CD4-positive, alpha-beta T cell treated with Interleukin-17A for 1 hour (primary cell): ENCODE measurements around the gene IFITM1.
"Not testable (repeated sequence)": the region's sequence is repeated elsewhere in the genome, so short reads cannot be mapped to it uniquely, and the experiment has no call there.

ENCODE experiments used
- DNase-seq: peaks from one replicate; pipeline ENCODE4 v3.0.0-alpha.2; 2020

IFITM1 gene

DNA sequence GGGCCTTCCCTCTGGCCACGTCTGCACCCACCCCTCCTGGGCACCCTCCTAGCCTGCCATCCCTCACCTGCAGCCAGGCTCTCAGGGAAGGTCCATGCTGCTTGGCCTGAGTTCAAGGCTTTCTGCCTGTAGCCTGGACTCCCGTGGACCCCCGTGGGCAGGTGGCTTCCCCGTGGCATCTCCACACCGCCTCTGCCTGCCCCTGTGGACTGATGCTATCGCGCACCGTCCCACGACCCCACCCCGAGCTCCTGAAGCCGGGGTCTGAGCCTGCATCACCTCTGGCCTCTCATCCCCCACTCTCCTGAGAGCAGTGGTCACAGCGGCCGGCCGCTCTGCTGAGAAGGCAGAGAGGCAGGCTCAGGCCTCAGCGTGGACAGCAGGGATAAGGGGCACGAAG, 19.1 kb upstream of the IFITM1 start:
- DNase-seq = no peak

DNA sequence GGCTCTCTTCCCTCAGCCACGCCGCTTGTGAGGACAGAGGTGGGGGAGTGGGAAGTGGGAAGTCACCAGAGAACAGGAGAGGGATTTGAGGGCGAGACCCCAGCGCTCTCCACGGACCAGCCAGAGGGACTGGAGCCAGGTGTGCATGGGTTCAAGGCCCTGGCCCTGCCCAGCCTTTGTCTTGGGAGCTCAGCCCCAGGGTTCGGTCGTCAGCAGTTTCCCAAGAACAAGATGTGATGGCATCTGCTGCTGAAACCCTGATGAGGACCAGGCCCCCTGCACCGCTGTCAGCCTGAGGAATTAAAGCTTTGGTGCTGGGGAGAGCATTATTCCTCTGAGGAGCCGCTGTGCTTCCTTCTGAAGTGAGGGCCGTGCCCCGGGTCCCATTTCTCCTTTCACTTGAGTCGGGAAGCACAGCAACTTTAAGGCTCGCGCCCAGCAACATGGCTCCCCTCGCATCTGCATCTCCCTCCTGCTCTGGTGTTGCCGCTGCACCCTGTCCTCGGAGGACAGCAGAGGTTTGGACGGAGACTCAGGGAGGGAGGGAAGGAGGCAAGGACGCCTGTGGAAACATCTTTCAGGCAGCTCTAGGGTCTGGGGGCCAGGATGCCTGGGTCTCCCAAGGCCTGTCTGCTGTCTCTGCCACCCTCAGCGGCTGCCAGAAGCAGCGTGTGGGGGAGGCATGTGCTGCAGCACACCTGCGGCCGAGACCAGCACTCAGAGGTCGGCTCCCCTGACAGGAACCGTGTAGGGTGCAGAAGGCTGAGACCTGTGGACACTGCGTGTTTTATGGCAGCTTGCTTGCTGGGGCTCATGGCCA, 18.3 kb upstream of the IFITM1 start:
- no peak for DNase-seq

DNA sequence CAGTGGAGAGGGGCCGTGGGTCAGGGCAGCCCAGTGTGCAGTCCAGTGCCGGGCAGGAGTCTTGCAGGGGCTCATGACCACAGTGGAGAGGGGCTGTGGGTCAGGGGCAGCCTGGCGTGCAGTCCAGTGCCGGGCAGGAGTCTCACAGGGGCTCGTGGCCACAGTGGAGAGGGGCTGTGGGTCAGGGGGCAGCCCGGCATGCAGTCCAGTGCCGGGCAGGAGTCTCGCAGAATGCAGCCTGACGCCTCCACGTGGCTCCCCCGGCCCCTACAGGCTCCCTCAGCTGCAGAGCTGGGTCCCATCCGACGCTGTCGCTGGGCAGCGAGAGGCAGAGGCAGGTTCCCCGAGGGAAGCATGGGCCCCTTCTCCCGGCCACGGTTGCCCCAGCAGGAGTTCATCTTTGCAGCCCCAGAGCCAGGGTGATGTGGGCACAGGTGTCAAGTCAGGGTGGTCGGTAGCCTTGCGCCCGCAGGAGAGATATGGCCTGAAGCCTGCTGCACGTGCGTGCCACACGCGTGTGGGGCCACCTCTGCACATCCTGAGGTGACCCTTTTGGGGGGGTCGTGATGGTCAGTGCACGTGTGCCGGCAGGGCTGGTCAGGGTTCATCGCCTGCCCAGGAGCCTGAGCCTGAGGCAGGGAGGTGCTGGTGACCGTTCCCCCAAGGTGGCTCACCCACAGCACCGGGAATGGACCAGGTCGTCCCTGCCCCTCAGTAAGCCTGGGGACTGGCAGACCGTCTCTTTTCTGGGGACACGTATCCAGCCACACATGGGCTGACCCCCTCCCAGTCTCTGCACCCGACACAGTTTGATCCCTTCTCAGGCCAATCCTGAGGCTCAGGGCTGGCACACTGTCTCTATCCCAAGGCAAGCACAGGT, 17.4 kb upstream of the IFITM1 start:
- no peak for DNase-seq

DNA sequence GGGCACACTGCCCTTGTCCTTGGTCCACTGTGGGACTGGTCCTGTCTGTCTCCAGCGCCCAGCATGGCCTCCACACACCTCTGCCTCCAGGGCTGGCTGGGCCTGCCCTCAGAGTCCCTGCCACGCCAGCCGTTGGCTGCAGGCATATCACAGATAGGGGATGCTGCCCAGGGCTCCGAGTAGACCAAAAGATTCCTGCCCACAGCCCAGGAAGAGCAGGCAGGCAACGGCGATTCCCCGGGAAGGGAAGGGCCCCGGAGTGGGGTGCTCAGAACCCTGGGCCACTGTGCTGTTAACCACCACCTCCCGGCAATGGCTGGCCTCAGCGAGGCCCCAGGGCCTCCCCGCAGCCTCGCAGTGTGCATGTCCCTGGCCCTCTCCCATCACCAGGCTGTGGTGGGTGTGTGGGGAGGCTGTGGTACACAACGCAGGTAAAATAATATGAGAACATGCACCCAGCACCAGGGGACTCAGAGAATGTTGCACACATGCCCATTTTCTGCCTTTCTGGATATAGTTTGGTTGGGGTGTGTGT, 16.7 kb upstream of the IFITM1 start:
- DNase-seq = no peak

DNA sequence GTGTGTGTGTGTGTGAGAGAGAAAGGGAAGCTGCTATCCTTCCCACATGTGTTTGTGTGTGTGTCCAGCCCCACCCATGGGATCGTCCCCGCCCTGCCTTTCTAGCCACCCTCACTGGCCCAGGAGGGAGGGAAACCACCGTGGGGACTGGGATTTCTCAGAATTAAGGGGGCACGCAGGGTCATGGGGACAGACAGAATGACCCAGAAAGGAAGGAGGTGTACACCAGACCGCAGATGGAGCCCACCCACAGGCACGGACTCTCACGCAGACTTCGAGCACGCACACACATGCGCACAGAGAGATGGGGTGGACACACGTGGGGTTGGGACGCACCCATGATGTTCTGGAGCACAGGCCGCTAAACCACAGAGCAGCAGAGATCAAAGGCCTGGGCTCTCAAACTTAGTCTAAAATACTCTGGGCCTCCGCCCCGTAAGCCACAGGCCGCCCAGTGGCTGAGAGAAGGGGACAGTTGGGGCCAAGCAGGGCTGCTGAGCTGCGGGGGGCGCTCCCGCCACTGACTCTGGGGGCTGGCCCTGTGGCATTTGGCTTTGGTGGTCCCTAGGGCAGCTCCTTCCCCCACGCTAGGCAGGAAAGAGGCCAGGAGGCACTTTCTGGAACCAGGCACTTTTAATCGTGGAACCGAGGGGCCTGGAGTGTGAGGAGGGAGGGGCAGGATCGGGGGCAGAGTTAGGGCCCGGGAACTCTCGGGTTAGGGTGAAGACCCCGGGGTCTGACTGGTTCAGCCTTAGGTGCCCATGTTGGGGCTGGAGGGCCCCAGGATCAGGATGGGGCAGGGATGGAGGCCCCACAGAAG, 16.0 kb upstream of the IFITM1 start:
- DNase-seq = peak; percentile 60

DNA sequence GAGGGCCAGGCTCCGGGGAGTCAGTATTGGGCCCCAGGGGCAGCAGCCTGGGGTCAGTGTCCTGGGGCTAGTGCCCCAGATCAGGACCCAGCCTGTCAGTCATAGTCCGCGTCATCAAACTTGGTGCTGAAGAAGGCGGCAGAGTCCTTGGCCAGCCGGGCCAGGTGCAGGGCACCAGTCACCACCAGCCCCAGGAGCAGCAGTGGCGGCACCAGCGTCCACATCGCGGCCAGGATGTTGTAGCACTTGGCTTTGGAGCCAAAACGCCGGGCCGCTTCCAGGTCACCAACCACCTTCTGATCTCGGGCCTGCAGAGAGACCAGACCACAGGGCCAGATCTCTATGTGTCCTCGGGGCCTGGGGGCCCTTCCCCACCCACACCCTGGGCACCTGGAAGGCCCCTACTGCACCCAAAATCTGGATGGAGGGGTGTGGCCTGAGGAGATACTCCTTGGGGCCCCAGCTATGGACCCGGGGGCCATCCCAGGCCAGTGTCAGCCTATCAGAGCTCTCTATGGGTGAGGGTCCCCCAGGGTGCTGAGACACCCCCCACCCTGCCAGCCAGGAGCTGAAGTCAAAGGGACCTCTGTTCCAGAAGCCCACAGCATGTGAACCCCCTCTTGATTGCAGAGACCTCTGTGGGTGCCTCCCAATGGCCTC, 15.3 kb upstream of the IFITM1 start:
- no peak for DNase-seq

DNA sequence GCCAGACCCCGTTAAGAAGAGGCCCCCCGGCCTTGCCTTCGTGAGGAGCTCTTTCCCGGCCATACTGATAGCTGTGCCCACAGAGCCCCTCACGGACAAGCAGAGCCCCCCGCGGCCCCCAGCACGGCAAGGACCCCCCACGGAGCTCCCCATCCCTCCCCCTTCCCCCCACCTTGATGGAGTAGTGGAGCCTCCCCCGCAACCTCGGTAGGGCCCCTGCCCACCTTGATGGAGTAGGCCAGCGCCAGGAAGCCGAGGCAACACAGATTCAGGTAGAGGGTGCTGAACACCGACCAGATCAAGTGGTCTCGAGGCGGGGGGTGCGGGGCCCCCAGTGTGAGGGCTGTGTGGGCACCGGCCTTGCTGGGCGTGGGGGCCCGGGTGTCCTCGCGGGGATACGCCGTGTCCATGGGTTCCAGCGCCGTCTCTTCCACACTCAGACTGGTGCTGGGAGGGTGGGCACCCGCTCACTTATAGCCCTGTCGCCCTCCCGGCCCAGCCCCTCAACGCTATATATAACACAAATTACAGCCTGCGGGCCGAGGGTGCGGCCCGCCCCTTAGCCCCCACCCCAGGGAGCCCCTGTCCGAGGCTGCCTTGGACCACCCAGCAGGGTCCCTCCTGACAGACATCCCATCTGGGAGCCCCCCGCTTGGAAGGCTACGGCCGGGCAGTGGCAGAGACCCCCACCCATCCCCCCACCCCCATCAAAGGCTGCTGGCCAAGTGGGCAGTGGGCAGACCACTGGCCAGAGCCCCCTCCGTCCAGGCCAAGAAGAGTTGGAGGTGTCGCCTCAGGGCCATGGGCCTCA, 14.6 kb upstream of the IFITM1 start, which contains the start of gene IFITM5:
Gene IFITM5 (minus strand): TSS at position 446 of the 811 bp plus-strand sequence. CDS start 36 bp downstream, at position 410.
- no peak for DNase-seq

DNA sequence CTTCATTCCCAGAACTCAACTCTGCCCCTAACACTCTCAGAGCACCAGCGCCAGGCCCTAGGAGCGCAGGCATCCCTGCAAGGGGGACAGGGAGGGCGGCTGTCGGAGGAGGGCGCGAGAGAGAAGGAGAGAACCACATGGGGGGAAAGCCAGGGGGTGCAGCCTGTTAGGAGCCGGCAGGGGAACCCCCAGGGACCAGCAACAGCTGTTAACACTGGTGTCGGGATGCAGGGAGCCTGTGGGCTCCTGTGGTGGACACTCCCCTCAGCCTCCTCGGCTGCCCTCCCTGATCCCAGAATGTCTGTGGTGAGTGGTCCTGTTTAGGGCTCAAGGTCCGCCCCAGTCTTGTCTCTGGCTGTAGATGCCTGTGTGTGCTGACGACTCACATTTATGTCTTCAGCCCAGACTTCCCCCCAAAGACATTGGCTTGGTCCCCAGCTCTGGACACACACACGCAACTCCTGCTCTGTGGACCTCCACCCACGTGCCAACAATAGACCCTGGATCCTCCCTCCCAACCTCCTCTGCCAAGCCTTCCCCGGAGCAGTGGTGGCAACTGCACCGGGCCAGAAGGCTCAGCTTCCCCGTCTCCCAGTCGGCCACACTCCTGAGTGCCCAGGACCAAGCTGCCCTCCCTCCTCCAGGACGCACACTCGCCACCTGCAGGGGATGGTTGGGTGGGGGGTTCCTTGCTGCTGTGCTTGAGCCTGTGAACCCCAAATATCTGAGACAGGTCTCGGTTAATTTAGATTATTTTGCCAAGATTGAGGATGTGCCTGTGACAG, 13.7 kb upstream of the IFITM1 start:
- DNase-seq = no peak

DNA sequence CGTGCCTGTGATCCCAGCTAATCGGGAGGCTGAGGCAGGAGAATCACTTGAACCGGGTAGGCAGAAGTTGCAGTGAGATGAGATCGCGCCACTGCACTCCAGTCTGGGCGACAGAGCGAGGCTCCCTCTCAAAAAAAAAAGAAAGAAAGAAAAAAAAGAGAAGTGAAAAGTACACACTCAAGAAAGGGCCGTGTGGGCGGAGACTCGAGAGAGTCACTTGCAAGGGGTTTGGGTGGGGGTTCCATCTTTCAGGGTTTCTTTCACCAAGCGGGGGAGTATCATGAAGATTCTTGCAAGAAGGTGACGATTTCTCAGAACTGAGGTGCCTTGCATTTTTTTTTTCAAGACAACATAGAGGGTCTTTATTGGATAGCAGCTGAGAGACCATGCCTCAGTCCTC, 10.5 kb upstream of the IFITM1 start:
- no peak for DNase-seq

DNA sequence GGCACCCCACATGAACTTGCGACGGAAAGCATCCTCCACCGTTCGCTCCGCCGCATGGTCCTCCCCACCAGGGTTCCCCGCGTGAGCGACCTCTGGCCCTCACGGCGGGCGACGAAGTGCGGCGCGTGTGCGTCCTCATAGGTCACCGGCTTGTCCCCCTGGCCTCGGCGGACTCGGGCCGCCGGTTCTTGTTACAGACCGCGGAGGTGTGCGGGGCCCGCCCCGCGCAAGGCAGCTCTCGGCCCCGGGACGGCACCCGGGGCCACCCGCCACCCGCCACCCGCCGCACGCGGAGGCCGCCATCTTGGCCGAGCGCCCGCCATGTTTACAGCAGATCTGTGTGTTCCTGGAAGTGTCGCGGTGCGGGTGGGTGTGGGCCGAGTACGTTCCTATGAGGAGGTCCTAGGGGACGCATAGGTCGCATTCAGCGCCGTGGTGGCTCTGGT, 9.8 kb upstream of the IFITM1 start:
- DNase-seq = no peak

DNA sequence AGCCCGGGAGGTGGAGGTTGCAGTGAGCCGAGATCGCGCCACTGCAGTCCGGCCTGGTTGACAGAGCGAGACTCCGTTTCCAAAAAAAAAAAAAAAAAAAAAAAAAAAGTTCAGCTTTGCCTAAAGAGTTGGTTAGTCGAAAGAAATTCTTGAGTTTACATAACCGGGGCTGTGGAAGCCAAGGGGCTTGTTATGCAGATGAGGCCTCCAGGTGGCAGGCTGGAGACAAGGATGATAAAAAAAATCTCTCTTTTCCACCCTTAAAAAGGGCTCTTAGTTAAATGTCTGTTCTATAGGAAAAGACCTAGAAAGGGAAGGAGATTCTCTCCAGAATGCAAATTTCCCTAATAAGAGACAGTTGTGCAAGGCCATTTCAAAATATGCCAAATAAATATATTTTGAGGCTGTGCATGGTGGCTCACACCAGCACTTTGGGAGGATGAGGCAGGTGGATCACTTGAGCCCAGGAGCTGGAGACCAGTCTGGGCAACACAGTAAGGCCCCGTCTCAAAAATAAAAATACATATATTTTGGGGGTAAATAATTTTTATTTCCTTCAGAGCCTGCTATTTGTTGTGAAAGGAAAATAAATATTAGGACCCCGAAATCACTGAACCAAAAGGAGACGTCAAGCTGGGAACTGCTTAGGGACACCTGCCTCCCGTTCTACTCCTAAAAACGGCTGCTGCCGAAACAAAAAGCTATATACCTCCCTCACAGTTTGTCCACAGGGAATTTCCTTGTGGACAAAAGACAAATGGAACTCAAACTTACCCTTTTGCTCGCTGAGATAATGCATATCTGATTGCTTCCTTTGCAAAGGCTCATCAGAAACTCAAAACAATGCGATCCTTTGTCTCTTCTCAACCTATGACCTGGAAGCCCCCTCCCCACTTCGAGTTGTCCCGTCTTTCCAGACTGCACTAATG, 8.7 kb upstream of the IFITM1 start:
- DNase-seq = peak; percentile 79

DNA sequence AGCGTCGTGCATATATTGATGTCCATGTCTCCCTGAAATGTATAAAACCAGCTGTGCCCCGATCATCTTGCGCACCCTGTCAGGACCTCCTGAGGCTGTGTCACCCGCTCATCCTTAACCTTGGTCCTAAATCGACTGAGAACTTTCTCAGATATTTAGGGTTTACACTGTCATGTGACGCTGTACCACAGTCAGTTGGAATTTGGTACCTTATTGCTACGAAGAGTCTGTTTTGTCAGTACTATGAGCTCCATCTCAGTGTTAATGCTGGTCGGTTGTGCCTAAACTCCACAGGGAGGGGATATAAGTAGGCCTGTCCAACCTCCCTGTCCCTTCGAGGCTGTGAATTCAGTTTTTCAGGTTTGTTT, 8.0 kb upstream of the IFITM1 start:
- DNase-seq = no peak

DNA sequence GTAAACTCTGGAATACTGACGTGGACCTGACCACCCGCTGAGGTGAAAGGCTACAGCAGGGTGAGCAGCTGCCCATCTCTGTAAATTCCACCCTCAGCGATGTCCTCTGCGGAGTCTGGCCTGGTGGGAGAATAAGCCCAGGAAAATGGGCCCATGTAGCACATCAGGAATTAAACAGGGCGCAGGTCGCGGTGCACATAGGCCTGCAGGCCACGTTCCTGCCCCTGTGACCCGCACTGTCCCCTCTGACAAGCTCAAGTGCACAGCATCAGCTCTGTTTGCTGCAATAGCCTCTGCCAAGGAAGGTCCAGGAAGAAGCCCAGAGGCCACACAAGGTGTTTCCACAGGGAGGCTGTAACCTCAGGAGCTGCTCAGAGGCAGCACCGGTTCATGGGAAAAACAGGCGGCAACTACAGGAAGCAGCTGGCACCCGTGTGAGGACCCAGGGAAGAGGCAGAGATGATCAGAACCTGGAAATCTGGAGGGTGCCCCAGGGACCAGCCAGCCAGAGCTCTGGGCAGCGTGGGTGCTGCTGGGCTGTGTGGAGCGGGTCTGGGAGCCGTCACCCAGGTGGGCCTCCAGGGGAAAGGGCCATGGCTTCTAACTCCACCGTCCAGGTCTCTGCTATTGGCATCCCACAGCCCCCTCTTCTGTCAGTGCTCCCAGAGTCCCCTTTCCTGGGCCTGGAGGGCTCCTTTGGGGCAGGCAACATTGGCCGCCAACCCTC, 7.0 kb upstream of the IFITM1 start:
- DNase-seq = no peak

DNA sequence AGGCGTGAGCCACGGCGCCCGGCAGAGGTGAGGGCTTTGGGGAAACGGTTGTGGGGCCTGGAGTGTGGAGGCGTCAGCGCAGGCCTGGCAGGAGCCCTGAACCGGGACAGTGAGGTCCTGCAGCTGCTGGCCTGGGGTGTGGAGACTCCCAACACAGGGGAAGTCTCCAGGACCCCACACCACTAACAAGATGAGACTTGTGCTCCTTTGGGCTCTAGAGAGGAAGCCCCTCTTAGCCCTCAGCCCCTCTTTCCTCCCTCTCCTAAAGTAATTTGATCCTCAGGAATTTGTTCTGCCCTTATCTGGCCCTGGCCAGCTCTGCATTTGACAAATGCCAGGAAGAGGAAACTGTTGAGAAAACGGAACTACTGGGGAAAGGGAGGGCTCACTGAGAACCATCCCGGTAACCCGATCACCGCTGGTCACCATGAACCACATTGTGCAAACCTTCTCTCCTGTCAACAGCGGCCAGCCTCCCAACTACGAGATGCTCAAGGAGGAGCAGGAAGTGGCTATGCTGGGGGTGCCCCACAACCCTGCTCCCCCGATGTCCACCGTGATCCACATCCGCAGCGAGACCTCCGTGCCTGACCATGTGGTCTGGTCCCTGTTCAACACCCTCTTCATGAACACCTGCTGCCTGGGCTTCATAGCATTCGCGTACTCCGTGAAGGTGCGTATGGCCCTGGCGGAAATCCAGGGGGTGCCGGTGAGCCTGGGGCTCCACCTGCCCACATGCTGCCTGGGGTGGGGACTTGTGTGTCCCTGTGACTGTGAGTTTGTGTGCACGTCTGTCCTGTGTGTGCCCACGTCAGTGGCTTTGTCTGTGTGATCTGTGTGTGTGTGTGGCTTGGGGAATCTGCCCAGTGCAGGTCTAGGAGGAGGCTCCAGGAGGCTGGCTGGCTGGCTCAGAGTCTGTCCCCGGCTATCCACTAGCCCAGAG, 5.8 kb upstream of the IFITM1 start, which contains the start of gene IFITM2:
Gene IFITM2 (plus strand): TSS at position 51 of the 943 bp plus-strand sequence. CDS start 377 bp downstream, at position 428.
- DNase-seq = peak; percentile 67

DNA sequence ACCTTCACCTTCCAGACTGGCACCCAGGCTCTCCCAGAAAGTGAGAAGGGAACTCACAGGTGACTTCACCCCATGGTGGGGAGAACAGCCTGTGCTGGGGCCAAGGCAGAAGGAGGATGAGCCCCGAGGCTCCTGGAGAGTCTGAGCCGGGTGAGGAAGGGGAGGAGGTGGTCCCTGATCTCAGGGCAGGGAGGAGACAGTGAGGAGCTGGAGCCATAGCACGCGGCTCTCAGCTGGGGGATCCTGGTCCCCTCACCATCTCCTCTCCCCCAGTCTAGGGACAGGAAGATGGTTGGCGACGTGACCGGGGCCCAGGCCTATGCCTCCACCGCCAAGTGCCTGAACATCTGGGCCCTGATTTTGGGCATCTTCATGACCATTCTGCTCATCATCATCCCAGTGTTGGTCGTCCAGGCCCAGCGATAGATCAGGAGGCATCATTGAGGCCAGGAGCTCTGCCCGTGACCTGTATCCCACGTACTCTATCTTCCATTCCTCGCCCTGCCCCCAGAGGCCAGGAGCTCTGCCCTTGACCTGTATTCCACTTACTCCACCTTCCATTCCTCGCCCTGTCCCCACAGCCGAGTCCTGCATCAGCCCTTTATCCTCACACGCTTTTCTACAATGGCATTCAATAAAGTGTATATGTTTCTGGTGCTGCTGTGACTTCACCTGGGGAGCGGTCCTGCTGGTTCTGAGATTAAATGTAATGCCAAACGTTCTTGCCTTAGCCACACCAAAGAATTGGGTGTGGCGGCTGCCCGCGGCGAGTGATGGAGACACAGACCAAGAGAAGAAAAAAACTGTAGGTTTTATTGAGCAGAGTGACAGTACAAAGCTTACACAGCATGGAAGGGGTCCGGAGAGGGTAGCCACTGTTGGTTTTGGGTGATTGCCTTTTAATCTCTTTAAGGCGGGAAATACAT, 4.8 kb upstream of the IFITM1 start:
- peak; percentile 59 for DNase-seq

DNA sequence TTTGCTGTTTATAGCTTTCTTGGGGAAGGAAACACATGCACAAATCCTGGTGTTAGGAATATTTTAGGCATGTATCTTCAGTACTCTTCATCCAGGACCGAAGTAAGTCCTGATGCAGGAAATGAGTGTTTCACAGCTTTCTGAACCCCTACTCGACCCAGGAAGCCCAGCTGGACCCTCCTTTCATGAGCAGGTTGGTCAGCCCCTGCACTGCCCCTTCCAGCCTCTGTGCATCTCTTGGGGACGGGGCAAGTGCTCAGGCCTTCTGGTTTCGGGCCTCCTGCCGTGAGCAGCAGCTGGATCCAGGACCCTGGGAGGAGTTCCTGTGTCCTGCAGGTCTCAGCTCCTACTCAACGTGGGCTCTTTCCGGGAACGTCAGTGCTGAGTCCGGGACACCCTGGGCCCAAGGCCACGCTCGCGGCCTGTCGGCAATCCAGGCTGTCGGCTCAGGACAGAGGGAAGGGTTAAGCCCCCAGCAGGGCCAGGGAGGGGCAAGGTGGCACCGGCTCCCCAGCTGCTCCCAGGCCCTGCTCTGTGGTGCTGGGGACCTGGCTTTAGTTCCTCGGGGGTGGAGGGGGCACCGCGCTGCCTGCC, 3.8 kb upstream of the IFITM1 start:
- DNase-seq = not testable (repeated sequence)
